Endothelial cell of umbilical vein (primary cell): ENCODE measurements around the gene DNAJC7. TPM values are rescaled to one million over a fixed set of nuclear protein-coding genes. Genes with fewer than 3 reads are reported as not detected.
A peak's percentile ranks its signal among the peaks of the same experiment; 100 is the strongest.

Experiments used
- BruUV-seq: library from RNA; stranded (reverse); fragments of 400-500 nt; replicated peaks from 2 replicates; lab custom pipeline; 2021; lab: Mats Ljungman, UMichigan
- CTCF ChIA-PET: fragments of 300-600, 350-600 bp; sonication (Branson Sonifier 250); formaldehyde crosslinking; loops from one replicate; lab custom pipeline; 2021; ENCODE audit warnings: antibody characterized with exemption, inconsistent platforms; lab: Charles Lee
- POLR2A ChIA-PET: fragments of 300-600, 350-600 bp; sonication (Branson Sonifier 250); formaldehyde crosslinking; loops from one replicate; lab custom pipeline; 2021; ENCODE audit warnings: antibody characterized with exemption, inconsistent platforms; lab: Charles Lee
- DNase-seq: peaks from one replicate; pipeline ENCODE4 v3.0.0-alpha.2; 2011; ENCODE audit warnings: low read depth, low spot score
- FAIRE-seq: peaks from 2 replicates; lab custom pipeline; 2011; peaks lifted over from hg19 to GRCh38; lab: Jason Lieb, UNC
- H2AFZ ChIP-seq: 2 replicates; pipeline ENCODE4 v1.6.0; 2012; ENCODE audit warnings: low read depth, low read length, control low read depth, inconsistent platforms
- H3K27ac ChIP-seq: 2 replicates; pipeline ENCODE4 v1.5.1; 2011; ENCODE audit warnings: low read depth, mild to moderate bottlenecking, control low read depth, low read length, moderate library complexity; ENCODE audit not compliant: insufficient read depth
- H3K27me3 ChIP-seq, 2 experiments: 2 replicates each; pipeline versions ENCODE4 v1.6.0 to v1.6.1; 2011; ENCODE audit warnings: low read length in 2 of 2, mixed read lengths in 1 of 2; ENCODE audit not compliant: control insufficient read depth in 2 of 2, insufficient read depth in 2 of 2
- H3K36me3 ChIP-seq, 2 experiments: 2 replicates in 1 of 2; 3 replicates in 1 of 2; pipeline ENCODE4 v1.5.1; 2011; ENCODE audit warnings: low read length in 2 of 2, mild to moderate bottlenecking in 1 of 2, moderate library complexity in 1 of 2; ENCODE audit not compliant: control insufficient read depth in 2 of 2, insufficient read depth in 2 of 2; ENCODE audit errors: extremely low read depth in 1 of 2
- H3K4me1 ChIP-seq: 3 replicates; pipeline ENCODE4 v1.5.1; 2011; ENCODE audit warnings: mild to moderate bottlenecking, low read length; ENCODE audit not compliant: control insufficient read depth, insufficient read depth; ENCODE audit errors: extremely low read depth
- H3K4me2 ChIP-seq: 2 replicates; pipeline ENCODE4 v1.6.1; 2011; ENCODE audit warnings: low read length, control low read depth, mixed read lengths; ENCODE audit not compliant: insufficient read depth
- H3K4me3 ChIP-seq, 3 experiments: fragments of 200-600 bp in 1 of 3; sonication (generic), shearing (Covaris generic) in 1 of 3; replicated peaks in 1 of 3; 2 replicates each; pipeline ENCODE4 v1.5.1; 2011 to 2016; ENCODE audit warnings: control low read depth in 3 of 3, low read length in 3 of 3, mild to moderate bottlenecking in 2 of 3, inconsistent platforms in 1 of 3, low read depth in 1 of 3, moderate library complexity in 1 of 3; ENCODE audit not compliant: insufficient read depth in 1 of 3
- H3K79me2 ChIP-seq: 2 replicates; pipeline ENCODE4 v1.6.0; 2012; ENCODE audit warnings: low read length, inconsistent platforms; ENCODE audit not compliant: control insufficient read depth, insufficient read depth
- H3K9ac ChIP-seq: replicated peaks from 2 replicates; pipeline ENCODE3; 2011; ENCODE audit warnings: low read length, control low read depth; ENCODE audit not compliant: insufficient read depth; ENCODE audit errors: extremely low read depth
- H3K9me1 ChIP-seq: replicated peaks from 3 replicates; pipeline ENCODE4 v1.6.0; 2011; ENCODE audit warnings: mild to moderate bottlenecking, low read length; ENCODE audit not compliant: control insufficient read depth, insufficient read depth; ENCODE audit errors: extremely low read depth
- H3K9me3 ChIP-seq: replicated peaks from 2 replicates; pipeline ENCODE4 v1.5.1; 2012; ENCODE audit warnings: low read length, inconsistent platforms; ENCODE audit not compliant: control insufficient read depth, insufficient read depth
- H4K20me1 ChIP-seq: replicated peaks from 2 replicates; pipeline ENCODE3; 2011; ENCODE audit warnings: mild to moderate bottlenecking, low read length; ENCODE audit not compliant: control insufficient read depth, insufficient read depth; ENCODE audit errors: extremely low read depth
- CTCF ChIP-seq, 2 donors: IDR thresholded peaks; 1 replicate in 1 of 2; 2 replicates in 1 of 2; pipeline ENCODE4 v1.5.1; 2011; ENCODE audit warnings: low read length in 2 of 2, mild to moderate bottlenecking in 2 of 2, moderate library complexity in 2 of 2, control low read depth in 1 of 2, inconsistent platforms in 1 of 2, low read depth in 1 of 2; ENCODE audit not compliant: insufficient read depth in 1 of 2; ENCODE audit errors: extremely low read depth in 1 of 2
- POLR2AphosphoS5 ChIP-seq: IDR thresholded peaks from 2 replicates; pipeline ENCODE4 v1.6.1; 2012; ENCODE audit warnings: low read depth, mild to moderate bottlenecking, control low read depth, low read length, moderate library complexity; ENCODE audit not compliant: insufficient read depth
- dilution Hi-C: fragments of 300-500 bp; cut with MboI; formaldehyde crosslinking; loops from one replicate; pipeline ENCODE4 v1.15.0; 2019; ENCODE audit warnings: low sequenced_read_pairs; ENCODE audit not compliant: extremely low pct_ligation_motif_present
- intact Hi-C: fragments of 100-400 bp; cut with micrococcal nuclease; formaldehyde crosslinking; loops from one replicate; pipeline ENCODE4 v1.10.0; 2022
- polyA plus RNA-seq, 4 experiments: library from polyadenylated mRNA; depleted of rRNA in 3 of 4; stranded (reverse) in 3 of 4; unstranded in 1 of 4; fragments of >200 nt; gene quantifications; 2 replicates each; pipeline versions ENCODE4 v1.2.1 to v1.2.3, GENCODE V29; 2011 to 2012; ENCODE audit warnings: missing spikeins in 1 of 4
- total RNA-seq: library from RNA; stranded (reverse); gene quantifications from 2 replicates; pipeline ENCODE4 v1.2.3, GENCODE V29; 2021

Gene DNAJC7
- total and polyA plus RNA-seq, 2 donors (not counting 3 experiments of a cell fraction or from before 2014, with no cell fraction given) = 19.8 to 111 TPM

GRCh38 chr17:41967921-41968578 is 49.2 kb downstream of the DNAJC7 start:
- no peak for FAIRE-seq
- H4K20me1 ChIP-seq = no peaks in the 10 kb centered on the region
- BruUV-seq = TSS peak; percentile 16
- H3K9ac ChIP-seq = no peak overlapping the region
- H3K9me3 ChIP-seq = no peaks in the 10 kb centered on the region
- dilution Hi-C loops (loop anchor here (25.0 kb wide), 1 partner anchor 144 kb away; the partner anchor contains the start of genes DHX58, HSPB9 and KAT2A), intact Hi-C loops (loop anchor here (5.0 kb wide), 1 partner anchor 49 kb away; the partner anchor contains the start of gene DNAJC7)
- no peak for DNase-seq
- peak overlapping the region in 2 of 3 experiments; percentile 74 to 79 for H3K4me3 ChIP-seq
- POLR2A ChIA-PET = no interaction called here
- no peaks in the 10 kb centered on the region for H3K27me3 ChIP-seq
- peaks cover 2 to 22% of the 10 kb centered on the region in 2 experiments for H3K36me3 ChIP-seq
- H3K9me1 ChIP-seq = no peaks in the 10 kb centered on the region
- no peak overlapping the region for H3K27ac ChIP-seq
- H3K4me1 ChIP-seq = peaks cover 18% of the 10 kb centered on the region
- CTCF ChIA-PET = interaction anchor here (1.4 kb wide), 1 partner anchor 9 kb away, joined by 3 read pairs; no protein-coding TSS in a partner anchor
- TF ChIP-seq CTCF (IDR thresholded peaks at IDR 0.05; ENCODE audit: extremely low read depth in 1 of 2, insufficient read depth in 1 of 2, low read depth in 1 of 2, low read length in 2 of 2) (no peak), POLR2AphosphoS5 (peak; percentile 13)
- peaks cover 22% of the 10 kb centered on the region for H3K79me2 ChIP-seq
- H3K4me2 ChIP-seq = peak overlapping the region; percentile 54
- no peak overlapping the region for H2AFZ ChIP-seq
